GM21723 (cell line): ENCODE data around the gene ACAP3.
"Not testable (repeated sequence)": the region's sequence is repeated elsewhere in the genome, so short reads cannot be mapped to it uniquely, and the experiment has no call there.

Source experiments
- ATAC-seq: cut with Tn5 transposase; IDR thresholded peaks from one replicate; pipeline ENCODE4 v1.9.1; 2021; ENCODE audit warnings: mild to moderate bottlenecking, moderate library complexity; ENCODE audit not compliant: unreplicated experiment

The ACAP3 gene

DNA sequence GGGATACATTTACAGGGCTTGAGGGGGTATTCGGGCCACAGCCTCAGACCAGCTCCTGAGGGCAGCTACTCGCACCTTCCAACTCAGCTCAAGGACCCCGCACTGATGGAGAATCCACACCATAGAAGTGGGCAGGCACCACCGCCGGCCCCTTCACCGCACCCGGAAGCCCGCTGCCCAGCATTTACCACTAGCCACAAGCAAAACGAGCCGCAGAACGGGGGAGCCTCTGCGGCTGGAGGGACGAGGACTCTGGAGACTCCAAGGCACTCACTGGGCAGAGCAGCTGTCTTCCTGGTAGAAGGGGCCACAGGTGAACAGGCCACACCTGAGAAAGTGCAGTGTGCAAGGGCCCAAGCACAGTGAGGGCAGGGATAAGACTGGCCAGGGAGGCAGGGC lies 39.4 kb downstream of the ACAP3 start:
- ATAC-seq: no peak

DNA sequence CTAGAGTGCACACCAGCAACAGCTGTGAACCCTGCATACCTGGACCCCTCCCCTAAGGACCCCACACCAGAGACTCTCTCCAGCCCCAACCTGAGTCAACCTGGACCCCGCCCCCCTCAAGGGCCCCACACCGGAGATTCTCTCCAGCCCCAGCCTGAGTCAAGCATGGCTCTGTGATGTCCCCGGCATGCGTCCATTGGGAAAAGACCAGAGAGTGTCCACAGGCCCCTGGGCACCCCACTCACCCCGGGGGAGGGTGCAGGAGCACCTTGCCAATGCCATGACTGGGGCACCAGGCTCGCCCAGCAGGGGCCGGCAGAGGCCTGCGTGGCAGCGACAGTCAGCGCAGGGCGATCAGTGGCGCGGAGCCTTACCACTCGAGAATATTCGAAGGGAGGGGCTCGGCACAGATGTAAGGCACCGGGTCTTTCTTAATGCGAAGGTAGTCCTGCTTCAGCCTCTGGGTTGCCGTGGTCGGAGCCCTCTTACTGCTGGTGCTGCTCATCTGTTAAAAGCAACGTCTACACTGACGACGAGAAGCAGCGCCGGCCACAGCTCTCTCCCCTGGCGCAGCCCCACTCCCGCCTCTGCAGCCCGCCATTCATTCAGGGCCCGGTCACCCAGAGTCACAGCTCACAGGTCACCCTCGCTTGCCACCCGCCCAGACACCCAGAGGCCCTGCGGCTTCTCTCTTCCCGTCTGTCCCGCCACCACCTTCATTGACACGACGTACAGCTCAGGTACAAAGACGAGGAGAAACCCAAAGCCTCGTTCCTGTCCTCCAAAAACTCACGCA lies 40.0 kb downstream of the ACAP3 start:
- ATAC-seq: no peak

DNA sequence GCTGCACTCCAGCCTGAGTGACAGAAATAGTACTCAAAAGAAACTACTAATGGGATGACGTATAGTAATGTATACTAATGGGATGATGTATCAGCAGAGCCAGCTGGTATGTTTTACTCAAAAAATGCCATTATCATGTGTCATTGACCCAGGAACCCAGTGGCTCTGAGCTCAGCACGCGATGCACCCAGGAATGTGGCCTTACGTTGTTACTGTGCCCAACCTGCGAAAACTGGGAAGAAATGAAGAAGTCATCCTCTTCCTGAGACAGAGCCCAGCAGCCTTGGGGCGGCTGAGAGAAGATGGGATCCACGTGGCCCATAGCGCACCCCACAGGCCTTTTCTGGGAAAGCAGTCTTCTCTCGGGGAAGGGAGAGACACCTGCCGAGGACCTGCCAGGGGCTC lies 42.9 kb downstream of the ACAP3 start:
- no peak for ATAC-seq

DNA sequence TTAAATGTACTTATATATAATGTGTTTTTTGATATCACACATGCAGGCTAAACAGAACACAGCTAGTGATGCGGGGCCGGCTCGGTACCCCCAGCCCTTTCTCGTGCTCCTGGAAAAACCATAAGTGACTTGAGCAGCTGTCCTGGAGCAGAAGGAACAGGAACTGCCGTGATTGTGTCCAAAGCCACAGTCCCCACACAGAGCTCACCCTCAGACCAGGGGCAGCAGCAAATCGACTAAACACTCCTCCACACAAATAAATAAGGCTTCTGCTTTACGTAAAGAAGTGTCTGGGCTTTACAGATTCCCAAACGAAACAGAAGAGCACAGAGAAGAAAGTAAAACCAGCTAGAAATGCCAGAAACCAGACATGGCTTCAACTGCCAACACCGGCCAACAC lies 43.7 kb downstream of the ACAP3 start:
- ATAC-seq: no peak

DNA sequence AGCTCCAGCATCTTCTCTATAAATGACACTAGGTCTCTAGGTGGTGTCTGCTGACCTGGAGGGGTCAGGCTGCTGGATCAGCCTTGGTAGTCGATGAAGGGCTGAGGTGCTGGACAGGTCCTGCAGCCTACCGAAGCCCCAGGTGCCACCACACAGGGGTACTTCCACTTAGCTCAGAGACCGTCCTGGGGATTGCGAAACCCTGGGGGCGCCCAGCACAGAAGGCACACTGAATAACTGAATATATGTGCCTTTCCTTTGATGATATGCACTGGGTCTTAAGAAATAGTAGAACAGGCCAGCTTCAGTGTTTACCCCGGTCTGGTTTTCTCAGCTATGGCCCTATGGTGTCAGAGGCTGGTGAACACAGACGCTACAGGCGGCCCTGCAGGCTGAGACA lies 45.0 kb downstream of the ACAP3 start:
- no peak for ATAC-seq

DNA sequence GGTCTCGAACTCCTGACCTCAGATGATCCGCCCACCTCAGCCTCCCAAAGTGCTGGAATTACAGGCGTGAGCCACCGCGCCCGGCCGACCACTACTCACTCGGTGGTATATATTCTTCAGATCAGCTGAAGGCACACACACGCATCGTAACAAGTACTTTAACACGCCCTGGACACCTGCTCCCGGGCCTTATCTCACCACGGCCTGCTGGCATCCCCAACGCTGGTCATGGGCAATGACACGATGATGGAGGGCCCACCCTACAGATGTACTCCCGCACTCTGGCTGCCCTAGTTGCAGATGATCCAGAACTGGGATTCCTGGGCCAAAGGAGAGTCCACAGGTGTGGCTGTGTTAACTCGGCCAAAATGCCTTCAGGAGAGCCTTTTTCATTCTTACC lies 45.7 kb downstream of the ACAP3 start:
- ATAC-seq: no peak

DNA sequence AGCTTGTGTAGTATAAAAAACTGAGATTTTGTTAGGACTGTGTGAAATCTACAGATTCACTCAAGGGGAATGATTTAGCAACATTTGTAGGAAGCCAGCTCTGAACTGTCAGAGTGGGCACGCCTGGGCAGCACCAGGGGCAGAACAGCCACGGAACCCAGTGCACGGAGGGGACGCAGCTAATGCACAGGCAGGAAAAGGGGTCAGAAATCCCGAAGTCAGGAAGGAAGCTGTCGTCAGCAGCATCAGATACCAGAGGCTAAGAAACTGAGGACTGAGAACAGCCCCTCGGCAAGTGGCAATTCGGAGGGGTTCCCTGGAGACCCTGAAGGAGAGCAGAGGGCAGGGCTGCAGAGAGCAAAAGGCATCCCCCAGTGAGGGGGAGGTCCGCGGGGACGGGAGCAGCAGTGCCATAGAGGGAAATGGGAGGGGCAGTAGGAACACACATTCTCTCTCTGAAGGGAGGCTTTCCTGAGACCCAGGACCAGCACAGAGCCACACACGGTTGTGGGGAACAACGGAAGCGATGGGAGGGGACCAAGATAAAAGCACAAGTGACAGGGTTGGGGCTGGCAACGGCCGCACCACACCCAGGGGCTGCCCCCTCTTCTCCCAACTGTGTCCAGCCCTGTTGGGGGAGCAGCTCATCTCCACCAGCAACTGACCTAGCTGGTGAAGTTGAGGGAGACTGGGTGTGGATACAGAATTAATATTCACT lies 46.7 kb downstream of the ACAP3 start:
- no peak for ATAC-seq

DNA sequence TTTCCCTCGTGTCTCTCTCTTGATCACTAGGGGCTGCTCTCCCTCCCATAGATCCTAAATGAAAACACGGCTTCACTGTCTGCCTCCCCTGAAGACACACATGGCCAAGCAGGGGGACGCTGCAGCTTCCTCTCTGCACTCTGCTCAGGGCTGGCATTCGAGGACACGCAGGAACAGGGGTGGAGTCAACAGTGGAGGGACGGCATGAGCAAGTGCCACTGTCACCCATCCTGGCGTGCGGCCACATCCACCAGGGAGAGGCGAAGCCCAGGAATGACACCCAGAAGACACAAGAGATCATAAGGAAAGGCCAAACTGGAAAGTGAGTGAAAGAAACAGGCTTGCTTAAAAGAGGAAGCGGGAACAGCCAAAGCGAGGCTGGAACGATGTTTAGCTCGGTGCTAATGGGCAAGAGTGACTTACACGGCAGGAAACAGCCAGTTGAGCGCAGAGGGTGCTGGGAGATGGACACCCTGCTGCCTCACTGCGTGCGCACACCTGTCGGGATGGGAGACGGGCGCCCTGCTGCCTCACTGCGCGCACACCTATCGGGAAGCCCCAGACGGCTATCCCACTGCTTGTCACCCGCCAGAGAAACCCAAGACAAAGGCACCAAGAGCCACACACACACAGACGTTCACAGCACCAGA lies 47.7 kb downstream of the ACAP3 start:
- no peak for ATAC-seq

DNA sequence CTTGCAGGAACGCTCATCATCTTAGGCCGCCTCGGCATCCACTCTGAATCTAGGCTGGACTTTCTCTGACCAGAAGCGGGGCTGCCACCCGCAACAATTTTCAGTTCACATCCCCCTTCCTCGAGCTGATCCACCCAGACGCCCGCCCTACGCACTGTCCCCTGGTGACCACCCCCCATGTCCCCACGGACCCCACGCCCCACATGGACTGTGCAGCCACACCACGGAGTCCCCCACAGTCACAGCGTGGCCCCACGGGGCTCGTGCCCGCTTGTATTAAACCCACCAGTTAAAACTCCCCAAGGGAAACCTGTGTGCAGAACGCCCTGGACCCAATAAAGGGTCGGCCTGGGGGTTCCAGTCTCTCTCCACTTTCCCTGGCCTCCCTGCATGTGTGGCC lies 48.2 kb downstream of the ACAP3 start:
- ATAC-seq: no peak

DNA sequence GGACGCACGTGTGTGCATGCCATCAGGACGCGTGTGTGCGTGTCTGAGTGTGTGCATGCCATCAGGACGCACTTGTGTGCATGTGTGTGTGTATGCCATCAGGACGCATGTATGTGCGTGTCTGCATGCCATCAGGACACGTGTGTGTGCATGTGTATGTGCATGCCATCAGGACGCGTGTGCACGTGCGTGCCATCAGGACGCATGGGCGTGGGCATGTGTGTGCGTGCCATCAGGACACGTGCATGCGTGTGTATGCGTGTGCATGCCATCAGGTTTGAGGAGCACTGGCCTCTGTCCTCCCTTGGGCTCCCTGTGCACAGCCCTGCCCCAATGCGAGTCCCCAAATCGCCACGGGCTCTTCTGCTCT lies 48.6 kb downstream of the ACAP3 start:
- no peak for ATAC-seq

DNA sequence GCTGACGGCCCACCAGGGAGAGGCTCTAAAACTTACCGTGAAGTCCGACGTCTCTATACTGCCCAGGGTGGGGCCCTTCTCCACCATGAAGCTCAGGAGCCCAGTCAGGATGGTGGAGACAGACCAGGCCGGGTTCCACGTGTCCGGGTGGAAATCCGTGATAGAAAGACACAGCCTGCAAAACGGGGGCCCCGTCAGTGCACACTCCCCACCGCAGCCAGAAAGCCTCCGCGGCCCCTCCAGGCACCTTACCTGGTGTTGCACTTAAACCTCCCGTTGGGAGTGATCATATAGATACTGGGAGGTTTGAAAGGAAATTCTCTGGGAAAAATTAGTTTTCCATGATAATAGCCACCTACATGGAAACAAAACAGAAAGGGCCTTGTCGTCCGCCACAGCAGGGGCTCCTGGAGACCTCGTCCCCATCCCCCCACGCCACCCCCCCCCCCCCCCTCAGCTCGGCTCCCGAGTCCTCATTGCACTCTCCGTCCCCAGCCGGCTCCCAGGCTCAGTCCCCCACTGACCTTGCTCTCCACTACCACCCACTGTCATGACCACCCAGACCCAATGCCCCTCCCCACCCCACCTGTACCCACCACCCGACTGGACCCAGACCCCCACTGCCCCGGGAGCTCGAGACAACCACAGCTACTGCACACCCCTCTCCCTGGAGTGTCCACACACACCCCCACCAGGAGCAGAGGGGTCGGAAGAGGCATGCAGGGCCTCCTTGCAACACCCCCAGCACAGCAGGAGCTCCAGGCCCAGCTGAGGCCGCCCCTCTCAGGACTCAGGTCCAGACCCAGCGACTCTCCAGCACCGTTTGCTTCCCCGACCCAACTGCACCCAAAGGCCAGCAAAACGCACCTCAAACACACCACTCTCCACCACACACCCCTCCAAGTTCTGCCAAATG lies 50.5 kb downstream of the ACAP3 start:
- no peak for ATAC-seq

DNA sequence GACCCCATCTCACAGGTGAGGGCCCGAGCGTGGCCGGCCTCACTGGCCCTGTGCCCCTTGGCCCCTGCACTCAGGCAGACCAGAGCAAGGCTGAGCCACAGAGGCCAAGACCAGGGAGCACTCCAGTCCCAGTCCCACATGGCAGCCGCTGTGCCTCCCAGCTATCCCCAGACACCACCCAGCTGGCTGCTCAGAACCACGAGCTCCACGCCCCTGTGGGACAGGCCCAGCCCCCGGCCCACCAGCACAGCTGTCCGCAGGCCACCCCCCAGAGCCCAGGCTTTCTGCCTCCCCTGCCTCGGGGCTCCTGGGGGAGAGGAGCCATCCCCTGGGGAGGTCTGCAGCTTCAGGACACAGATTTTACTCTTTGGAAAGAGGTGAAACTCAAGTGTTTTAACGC lies 52.1 kb downstream of the ACAP3 start:
- no peak for ATAC-seq

DNA sequence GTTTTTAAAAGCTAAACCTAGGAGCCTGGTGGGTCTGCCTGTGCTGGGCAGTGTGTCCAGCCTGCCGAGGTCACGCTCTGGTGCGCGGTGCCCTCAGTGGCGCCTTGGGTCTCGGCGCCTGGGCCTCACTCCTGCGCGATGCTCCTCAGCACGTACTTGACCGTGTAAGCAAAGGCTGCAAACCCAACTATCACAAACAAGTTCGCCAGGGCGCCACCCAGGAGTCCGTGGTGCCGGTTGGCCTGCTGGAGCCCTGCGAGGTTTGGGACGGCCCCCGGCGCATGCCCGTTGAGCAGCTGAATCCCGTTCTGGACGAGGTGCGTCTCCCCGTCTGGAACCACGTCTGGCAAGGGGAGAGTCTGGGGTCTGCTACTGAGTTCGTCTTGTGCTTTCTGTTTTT lies 52.7 kb downstream of the ACAP3 start:
- ATAC-seq: no peak

DNA sequence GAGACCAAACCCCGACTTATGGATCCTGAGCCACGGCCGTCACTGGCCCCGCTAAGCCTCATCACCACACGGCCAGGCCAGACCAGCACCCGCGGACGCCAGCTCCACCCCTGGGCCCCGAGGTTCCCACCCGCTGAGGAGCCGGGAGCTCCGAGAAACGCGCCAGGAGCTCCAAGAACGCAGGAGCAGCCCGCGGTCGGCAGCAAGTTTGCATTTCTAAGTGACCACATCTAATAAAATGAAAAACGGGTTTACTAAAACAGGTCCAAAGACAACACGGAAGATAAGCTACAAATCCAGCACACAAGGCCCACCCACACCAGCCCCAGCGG lies 53.1 kb downstream of the ACAP3 start:
- no peak for ATAC-seq

DNA sequence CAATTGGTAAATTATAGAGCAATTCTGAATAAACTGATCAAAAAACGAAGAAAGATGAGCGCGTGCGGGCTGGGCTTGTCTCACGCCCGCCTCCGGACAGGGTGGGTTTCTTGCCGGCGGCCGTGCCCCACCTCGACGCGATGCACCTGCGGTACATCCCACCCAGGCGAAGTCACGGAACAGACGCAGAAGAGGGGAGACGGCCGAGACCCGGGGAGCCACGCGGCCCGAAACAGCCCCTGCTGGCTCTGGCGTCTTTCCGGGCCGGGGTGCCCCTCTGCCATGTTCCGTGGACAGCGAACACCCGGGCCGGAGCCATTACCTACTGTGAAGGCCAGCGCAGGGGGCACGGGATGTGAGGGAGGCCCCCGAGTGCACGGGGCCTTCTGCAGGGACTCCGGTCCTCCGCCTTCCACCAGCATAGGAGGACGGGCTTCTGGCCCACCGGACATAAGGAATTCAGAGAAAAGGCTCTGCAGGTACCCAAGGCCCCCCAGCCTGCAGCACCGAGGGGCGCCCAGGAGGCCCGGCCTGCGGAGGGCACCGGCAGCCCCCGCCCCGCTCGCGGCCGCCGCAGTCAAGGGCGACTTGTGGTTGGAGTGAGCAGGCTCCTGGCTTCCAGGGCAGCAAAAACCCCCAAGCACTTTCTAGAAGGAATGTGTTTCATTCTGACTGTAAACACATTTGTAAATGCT lies 53.6 kb downstream of the ACAP3 start:
- no peak for ATAC-seq

DNA sequence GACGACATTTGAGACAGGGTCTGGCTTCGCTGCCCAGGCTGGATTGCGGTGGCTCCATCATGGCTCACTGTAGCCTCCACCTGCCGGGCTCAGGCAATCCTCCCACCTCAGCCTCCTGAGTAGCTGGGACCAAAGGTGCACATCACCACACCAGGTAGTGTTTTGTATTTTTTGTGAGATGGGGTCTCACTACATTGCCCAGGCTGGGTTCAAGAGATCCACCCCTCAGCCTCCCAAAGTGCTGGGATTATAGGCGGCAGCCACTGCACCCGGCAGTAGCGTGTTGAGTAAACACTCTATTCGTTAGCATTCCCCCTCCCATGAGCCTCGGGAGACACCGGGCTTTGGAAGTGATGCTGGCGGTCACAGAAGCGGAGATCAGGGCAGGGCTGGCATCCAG lies 54.4 kb downstream of the ACAP3 start:
- ATAC-seq: no peak

DNA sequence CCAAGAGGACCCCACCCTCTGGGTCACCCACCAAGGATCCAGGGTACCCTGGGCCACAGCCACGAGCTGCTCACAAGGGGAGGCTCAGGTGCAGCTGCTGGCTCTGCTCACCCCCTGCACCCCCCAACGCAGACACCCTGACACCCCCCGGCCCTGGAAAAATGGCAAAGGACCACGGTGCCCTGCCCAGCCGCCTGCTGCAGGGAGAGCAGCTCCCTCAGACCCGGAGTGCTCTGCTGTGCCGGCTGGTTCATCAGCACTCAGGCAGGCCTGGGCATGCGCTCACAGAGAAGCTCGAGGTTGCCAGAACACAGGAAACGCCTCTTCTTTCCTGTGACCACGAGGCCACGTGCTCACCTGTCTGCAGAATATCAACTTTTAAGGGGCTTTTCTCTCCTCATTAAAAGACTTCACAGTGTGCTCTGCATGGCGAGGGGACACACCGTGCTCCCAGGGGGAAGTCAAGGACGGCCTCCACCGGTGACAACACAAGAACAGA lies 56.9 kb downstream of the ACAP3 start:
- ATAC-seq: peak; percentile 51

DNA sequence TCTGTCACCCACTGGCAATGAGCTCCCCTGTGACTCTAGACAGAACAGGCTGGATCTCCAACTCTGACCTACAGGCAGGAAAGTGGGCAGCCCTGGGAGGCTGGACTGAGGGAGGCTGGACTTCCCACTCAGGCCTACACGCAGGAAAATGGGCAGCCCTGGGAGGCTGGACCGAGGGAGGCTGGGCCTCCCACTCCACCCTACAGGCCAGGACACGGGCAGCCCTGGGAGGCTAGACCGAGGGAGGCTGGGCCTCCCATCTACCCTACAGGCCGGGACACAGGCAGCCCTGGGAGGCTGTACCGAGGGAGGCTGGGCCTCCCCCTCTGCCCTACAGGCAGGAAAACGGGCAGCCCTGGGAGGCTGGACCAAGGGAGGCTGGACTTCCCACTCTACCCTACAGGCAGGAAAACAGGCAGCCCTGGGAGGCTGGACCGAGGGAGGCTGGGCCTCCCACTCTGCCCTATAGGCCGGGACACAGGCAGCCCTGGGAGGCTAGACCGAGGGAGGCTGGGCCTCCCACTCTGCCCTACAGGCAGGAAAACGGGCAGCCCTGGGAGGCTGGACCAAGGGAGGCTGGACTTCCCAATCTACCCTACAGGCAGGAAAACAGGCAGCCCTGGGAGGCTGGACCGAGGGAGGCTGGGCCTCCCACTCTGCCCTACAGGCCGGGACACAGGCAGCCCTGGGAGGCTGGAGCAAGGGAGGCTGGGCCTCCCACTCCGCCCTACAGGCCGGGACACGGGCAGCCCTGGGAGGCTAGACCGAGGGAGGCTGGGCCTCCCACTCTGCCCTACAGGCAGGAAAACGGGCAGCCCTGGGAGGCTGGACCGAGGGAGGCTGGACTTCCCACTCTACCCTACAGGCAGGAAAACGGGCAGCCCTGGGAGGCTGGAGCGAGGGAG lies 59.5 kb downstream of the ACAP3 start:
- ATAC-seq: not testable (repeated sequence)

DNA sequence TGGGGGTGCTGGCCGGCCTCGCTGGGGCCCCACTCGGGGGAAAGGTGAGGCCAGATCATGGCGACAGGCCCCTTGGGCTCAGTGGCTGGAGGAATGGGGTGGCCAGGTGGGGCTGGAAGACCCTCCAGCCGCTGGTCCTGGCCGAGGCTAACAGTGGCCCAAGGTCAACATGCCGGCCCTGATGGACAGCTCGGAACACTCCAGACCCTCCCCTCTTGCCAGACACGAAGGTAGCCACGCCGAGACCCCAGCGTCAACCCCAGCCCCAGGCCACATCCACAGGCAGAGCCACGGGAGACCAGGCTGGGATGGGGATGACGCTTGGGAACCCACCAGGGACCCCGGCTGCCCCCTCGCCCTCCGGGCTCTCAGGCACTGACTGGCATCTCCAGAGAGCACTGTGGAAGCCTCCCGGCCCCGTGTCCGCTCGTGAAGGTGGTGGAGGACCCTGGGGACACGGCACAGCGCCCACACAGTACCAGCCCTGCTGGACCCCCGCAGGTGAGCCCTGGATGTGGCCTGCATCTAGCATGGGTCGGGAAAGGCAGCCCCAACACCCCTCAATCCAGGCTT lies 60.3 kb downstream of the ACAP3 start:
- ATAC-seq: no peak
